A673 (cell line): Measurements from ENCODE around the gene DESI2. TPM values are rescaled to one million over a fixed set of nuclear protein-coding genes. Genes with fewer than 3 reads are reported as not detected.

ENCODE experiments used
- BruUV-seq: library from RNA; stranded (reverse); fragments of 400-500 nt; replicated peaks from 2 replicates; lab custom pipeline; 2021; lab: Mats Ljungman, UMichigan
- CTCF ChIA-PET: fragments of 300-600 bp; sonication (Branson Sonifier 250); formaldehyde crosslinking; loops from one replicate; lab custom pipeline; 2022; ENCODE audit warnings: antibody characterized with exemption; lab: Charles Lee
- POLR2A ChIA-PET: fragments of 300-600 bp; sonication (Branson Sonifier 250); formaldehyde crosslinking; loops from one replicate; lab custom pipeline; 2022; ENCODE audit warnings: antibody characterized with exemption; ENCODE audit not compliant: low non-redundant PET; lab: Charles Lee
- DNase-seq: peaks from one replicate; pipeline ENCODE4 v3.0.0-alpha.2; 2015; ENCODE audit warnings: low spot score
- H3K27ac ChIP-seq: fragments of 200-600 bp; sonication (generic); 2 replicates; pipeline ENCODE4 v1.5.1; 2016; ENCODE audit warnings: mixed run types, low read depth, mild to moderate bottlenecking, mixed read lengths, antibody characterized with exemption, low read length; ENCODE audit not compliant: poor library complexity, severe bottlenecking
- H3K27me3 ChIP-seq: fragments of 200-600 bp; sonication (generic); replicated peaks from 2 replicates; pipeline ENCODE4 v1.6.1; 2017; ENCODE audit warnings: mixed run types, low read depth, mild to moderate bottlenecking, mixed read lengths, antibody characterized with exemption, low read length; ENCODE audit not compliant: insufficient read depth, poor library complexity
- H3K36me3 ChIP-seq: fragments of 200-600 bp; sonication (generic); 2 replicates; pipeline ENCODE4 v1.6.1; 2016; ENCODE audit warnings: mixed run types, mild to moderate bottlenecking, mixed read lengths, antibody characterized with exemption, low read length; ENCODE audit not compliant: insufficient read depth, poor library complexity, severe bottlenecking
- H3K4me1 ChIP-seq: fragments of 200-600 bp; sonication (generic); 2 replicates; pipeline ENCODE4 v1.6.1; 2017; ENCODE audit warnings: mixed run types, mild to moderate bottlenecking, mixed read lengths, antibody characterized with exemption, low read length; ENCODE audit not compliant: insufficient read depth, poor library complexity, severe bottlenecking
- H3K4me3 ChIP-seq: fragments of 200-600 bp; sonication (generic); 2 replicates; pipeline ENCODE4 v1.5.1; 2016; ENCODE audit warnings: low read depth, mixed run types, mild to moderate bottlenecking, mixed read lengths, low read length; ENCODE audit not compliant: poor library complexity, severe bottlenecking
- H3K9me3 ChIP-seq: fragments of 200-600 bp; sonication (generic); 2 replicates; pipeline ENCODE4 v1.6.1; 2016; ENCODE audit warnings: mixed run types, low read depth, mild to moderate bottlenecking, mixed read lengths, antibody characterized with exemption, low read length; ENCODE audit not compliant: poor library complexity, severe bottlenecking
- EZH2 ChIP-seq: fragments of 200-600 bp; sonication (generic); IDR thresholded peaks from 2 replicates; pipeline ENCODE4 v1.6.1; 2017; ENCODE audit warnings: borderline replicate concordance, low read depth, mild to moderate bottlenecking, mixed read lengths, antibody characterized with exemption, low read length; ENCODE audit not compliant: poor library complexity, severe bottlenecking
- intact Hi-C: fragments of 100-400 bp; cut with micrococcal nuclease; formaldehyde crosslinking; loops from one replicate; pipeline ENCODE4 v1.10.0; 2022; ENCODE audit not compliant: unreplicated experiment
- total RNA-seq: library from RNA; stranded (reverse); gene quantifications from 2 replicates; pipeline ENCODE4 v1.2.3, GENCODE V29; 2021
- TF ChIP-seq, protein P1 (sequence below): fragments of 300-800, 200-600 bp; sonication (generic); conservative IDR thresholded peaks from 2 replicates; pipeline ENCODE4 v1.5.1; 2017; ENCODE audit warnings: low read depth, mild to moderate bottlenecking, antibody characterized with exemption, low read length, moderate library complexity, mixed read lengths

The DESI2 gene
- total RNA-seq, 1 experiment from 2014 or later, result 47.7 TPM

DNA sequence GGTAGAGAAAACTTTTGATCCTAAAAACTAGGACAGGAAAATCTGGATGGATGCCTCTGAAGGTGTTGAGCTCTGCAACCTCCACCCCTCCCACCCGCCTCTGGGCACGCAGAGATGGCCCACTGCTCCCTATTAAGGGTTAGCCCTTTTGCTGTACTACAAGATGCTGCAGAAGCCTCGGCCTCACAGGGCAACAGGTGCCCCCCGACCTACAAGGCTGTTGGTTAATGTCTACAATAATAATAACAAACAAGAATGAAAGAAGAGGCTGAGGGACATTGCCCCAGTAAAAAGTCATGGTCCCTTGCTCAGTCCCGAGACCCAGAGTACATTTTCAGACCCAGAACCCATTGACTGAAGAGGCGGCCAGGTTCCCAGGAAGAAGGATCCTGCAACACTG, 7.5 kb upstream of the DESI2 start:
- intact Hi-C loops, result no loop called here
- BruUV-seq, result no TSS peak
- ChIA-PET POLR2A (no interaction called here), CTCF (no interaction called here)
- no peak for TF ChIP-seq EZH2
- TF ChIP-seq, protein P1, sequence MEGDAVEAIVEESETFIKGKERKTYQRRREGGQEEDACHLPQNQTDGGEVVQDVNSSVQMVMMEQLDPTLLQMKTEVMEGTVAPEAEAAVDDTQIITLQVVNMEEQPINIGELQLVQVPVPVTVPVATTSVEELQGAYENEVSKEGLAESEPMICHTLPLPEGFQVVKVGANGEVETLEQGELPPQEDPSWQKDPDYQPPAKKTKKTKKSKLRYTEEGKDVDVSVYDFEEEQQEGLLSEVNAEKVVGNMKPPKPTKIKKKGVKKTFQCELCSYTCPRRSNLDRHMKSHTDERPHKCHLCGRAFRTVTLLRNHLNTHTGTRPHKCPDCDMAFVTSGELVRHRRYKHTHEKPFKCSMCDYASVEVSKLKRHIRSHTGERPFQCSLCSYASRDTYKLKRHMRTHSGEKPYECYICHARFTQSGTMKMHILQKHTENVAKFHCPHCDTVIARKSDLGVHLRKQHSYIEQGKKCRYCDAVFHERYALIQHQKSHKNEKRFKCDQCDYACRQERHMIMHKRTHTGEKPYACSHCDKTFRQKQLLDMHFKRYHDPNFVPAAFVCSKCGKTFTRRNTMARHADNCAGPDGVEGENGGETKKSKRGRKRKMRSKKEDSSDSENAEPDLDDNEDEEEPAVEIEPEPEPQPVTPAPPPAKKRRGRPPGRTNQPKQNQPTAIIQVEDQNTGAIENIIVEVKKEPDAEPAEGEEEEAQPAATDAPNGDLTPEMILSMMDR, result no peak
- no peaks in the 10 kb centered on the region for H3K9me3 ChIP-seq
- no peak overlapping the region for H3K4me3 ChIP-seq
- no peaks in the 10 kb centered on the region for H3K36me3 ChIP-seq
- no peak overlapping the region for H3K27ac ChIP-seq
- DNase-seq, result no peak
- H3K27me3 ChIP-seq, result peaks cover 13% of the 10 kb centered on the region
- no peaks in the 10 kb centered on the region for H3K4me1 ChIP-seq

DNA sequence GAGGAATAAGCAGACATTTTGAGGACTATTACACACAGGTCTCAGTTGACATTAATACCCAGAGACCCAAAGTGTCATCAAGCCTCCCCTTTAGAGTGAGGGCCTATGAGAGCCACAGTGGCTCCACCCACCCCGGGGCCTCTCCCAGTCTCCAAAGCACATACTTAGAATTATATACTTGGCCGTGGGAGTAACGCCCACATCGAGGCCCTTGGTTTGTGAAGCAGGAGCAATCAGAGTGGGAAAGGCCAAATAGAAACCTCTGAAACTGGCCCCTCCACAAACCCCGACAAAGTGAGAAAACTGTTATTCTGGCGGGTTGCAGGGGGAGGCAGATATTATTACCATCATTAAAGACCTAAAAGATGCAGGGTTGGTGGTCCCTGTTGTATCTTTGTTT, 7.0 kb upstream of the DESI2 start:
- intact Hi-C loops, result no loop called here
- H3K27me3 ChIP-seq, result peaks cover 9% of the 10 kb centered on the region
- H3K4me3 ChIP-seq, result no peak overlapping the region

DNA sequence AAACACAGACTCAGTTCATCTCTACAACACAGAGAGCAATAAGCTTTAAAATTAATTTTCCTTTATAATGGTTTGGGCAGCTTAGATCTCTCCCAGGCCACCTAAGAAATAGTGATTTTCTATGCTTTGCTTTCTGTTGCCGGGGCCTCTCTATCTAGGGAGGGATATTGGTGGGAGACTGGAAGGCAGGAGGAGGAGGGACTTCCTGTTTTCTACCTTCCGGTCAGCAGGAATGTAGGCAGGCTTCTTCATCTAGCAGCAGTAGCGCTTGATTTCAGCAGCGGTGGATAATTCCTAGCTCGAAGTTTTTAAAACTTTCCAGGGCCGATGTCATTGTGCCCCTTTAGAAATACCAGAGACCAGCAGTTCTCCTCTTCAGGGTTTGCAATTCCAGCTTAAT, 5.1 kb upstream of the DESI2 start:
- ChIA-PET CTCF (no interaction called here), POLR2A (no interaction called here)
- peaks cover 7% of the 10 kb centered on the region for H3K4me1 ChIP-seq
- H3K27me3 ChIP-seq, result no peaks in the 10 kb centered on the region
- BruUV-seq, result no TSS peak
- intact Hi-C loops, result no loop called here
- no peaks in the 10 kb centered on the region for H3K36me3 ChIP-seq
- no peak overlapping the region for H3K27ac ChIP-seq
- no peak for DNase-seq
- H3K9me3 ChIP-seq, result no peaks in the 10 kb centered on the region
- no peak overlapping the region for H3K4me3 ChIP-seq
- TF ChIP-seq, protein P1, result no peak
- no peak for TF ChIP-seq EZH2

More for the DNA sequence above, 7.0 kb upstream of the DESI2 start:
- DNase-seq, result no peak
- Histone ChIP-seq H3K4me1 (no peaks in the 10 kb centered on the region), H3K36me3 (no peaks in the 10 kb centered on the region), H3K27ac (no peak overlapping the region), H3K9me3 (no peaks in the 10 kb centered on the region)
- TF ChIP-seq, protein P1, result no peak
- TF ChIP-seq EZH2, result no peak
- no TSS peak for BruUV-seq
- ChIA-PET CTCF (no interaction called here), POLR2A (no interaction called here)
